Uterus (tissue), 2 donors: ENCODE results near the gene PACRG.

Experiments
- CTCF ChIP-seq, 4 experiments: fragments of 200-600 bp in 2 of 4; fragments of 450-650 bp in 2 of 4; sonication (generic) in 2 of 4; IDR thresholded peaks; one replicate each; pipeline ENCODE4 v1.5.1; 2016 to 2019; ENCODE audit warnings: antibody characterized with exemption in 4 of 4, mild to moderate bottlenecking in 2 of 4, moderate library complexity in 1 of 4
- POLR2A ChIP-seq, 2 donors: fragments of 450-650 bp; IDR thresholded peaks; one replicate each; pipeline ENCODE4 v1.6.1; 2016; ENCODE audit warnings: antibody characterized with exemption in 2 of 2, mild to moderate bottlenecking in 1 of 2, moderate library complexity in 1 of 2

GRCh38 chr6:163288915-163289314 lies 561.1 kb downstream of the PACRG start:
- TF ChIP-seq CTCF (IDR thresholded peaks at IDR 0.05) = no peak
- no peak for TF ChIP-seq POLR2A (IDR thresholded peaks at IDR 0.05)
